ENCODE data around the gene TEAD3.

TEAD3 gene

DNA sequence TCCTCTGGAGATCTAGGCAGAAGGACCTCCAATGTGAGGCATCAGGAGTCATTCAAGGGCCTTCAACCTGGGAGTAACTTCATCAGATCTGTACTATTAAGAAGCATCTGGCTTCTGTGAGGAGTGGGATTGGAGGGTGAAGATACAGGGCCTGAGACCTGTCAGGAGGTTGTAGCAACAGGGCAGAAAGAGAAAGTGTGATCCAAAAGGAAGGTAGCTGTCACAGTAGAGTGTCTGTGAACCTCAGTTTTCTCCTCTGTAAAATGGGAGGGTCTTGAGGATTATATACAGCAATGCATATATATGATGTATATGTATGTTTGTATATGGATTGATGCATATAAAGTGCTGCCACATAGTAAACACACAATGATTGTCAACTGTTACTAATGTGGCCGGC lies 31.2 kb downstream of the TEAD3 start:
- Mint-ChIP-seq H3K9me3 (no peaks in the 10 kb centered on the region), H3K36me3 (peaks cover 55% of the 10 kb centered on the region)

DNA sequence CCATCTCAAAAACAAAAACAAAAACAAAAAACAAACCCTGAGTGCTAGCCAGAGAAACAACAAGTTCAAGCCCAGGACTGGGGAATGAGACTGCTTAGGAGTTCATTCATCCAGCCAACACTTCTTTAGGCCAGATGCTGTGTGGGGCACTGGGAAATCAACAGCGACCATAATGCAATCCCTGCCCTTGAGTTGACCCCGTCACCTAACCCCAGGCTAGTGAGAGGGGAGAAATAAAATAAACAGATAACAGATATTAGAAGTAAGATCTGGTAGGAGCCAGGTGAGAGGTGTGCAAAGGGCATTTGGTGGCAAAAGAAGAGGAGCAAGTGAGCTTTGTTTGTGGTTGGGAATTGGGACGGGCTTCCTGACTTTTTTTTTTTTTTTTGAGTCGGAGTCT lies 33.6 kb downstream of the TEAD3 start:
- Mint-ChIP-seq H3K9me3 (no peaks in the 10 kb centered on the region), H3K4me1 (peaks cover 9% of the 10 kb centered on the region), H3K36me3 (peaks cover 50% of the 10 kb centered on the region), H3K27me3 (no peaks in the 10 kb centered on the region), H3K27ac (no peak overlapping the region), H3K4me3 (no peak overlapping the region)
- ATAC-seq, result no peak

More for the DNA sequence above, 31.2 kb downstream of the TEAD3 start:
- no peak for ATAC-seq
- Mint-ChIP-seq H3K4me3 (no peak overlapping the region), H3K27ac (no peak overlapping the region), H3K27me3 (no peaks in the 10 kb centered on the region), H3K4me1 (peaks cover 25% of the 10 kb centered on the region)

DNA sequence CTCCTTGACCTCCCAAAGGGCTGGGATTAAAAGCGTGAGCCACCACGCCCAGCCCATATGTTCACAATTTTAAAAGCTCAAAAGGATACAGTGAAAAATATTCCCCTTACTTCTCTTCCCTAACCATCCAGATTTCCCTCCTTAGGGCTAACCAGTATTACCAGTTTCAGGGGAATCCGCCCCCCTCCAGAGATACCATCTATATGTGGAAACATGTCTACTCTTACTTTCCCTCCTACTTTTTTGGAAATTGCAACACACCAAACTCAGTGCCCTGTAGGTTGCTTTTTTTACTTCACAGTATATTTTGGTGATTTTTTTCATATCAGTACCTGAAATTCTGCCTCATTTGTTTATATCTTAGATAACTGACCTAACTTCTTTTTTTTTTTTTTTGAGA lies 35.6 kb downstream of the TEAD3 start:
- H3K9me3 Mint-ChIP-seq, result no peaks in the 10 kb centered on the region
- H3K27me3 Mint-ChIP-seq, result no peaks in the 10 kb centered on the region
- H3K36me3 Mint-ChIP-seq, result peaks cover 48% of the 10 kb centered on the region
- H3K27ac Mint-ChIP-seq, result peak overlapping the region; percentile 11
- ATAC-seq, result no peak
- H3K4me1 Mint-ChIP-seq, result peaks cover 7% of the 10 kb centered on the region
- H3K4me3 Mint-ChIP-seq, result no peak overlapping the region

DNA sequence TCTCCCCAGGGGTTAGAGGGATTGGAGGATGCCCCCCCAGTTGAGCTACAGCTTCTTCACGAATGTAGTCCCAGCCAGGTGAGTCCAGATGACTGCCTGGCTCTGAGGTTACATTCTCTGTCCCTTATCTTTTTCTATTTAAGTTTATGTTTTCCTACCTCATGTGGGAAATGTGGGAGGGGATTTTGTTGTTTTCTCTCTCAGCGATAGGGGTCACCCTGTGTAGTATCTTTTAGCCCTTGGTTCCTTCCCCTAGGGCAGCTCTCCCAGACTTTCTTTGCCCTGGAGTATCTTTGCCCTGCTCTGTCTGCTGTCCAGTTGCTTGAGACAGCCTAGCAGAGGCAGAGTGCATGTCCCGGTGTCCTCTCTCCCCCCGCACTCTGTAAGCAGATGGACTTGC lies 39.0 kb downstream of the TEAD3 start:
- no peaks in the 10 kb centered on the region for H3K27me3 Mint-ChIP-seq
- H3K27ac Mint-ChIP-seq, result no peak overlapping the region
- H3K4me1 Mint-ChIP-seq, result peaks cover 28% of the 10 kb centered on the region
- no peak for ATAC-seq
- H3K36me3 Mint-ChIP-seq, result peaks cover 45% of the 10 kb centered on the region
- no peaks in the 10 kb centered on the region for H3K9me3 Mint-ChIP-seq
- H3K4me3 Mint-ChIP-seq, result no peak overlapping the region

DNA sequence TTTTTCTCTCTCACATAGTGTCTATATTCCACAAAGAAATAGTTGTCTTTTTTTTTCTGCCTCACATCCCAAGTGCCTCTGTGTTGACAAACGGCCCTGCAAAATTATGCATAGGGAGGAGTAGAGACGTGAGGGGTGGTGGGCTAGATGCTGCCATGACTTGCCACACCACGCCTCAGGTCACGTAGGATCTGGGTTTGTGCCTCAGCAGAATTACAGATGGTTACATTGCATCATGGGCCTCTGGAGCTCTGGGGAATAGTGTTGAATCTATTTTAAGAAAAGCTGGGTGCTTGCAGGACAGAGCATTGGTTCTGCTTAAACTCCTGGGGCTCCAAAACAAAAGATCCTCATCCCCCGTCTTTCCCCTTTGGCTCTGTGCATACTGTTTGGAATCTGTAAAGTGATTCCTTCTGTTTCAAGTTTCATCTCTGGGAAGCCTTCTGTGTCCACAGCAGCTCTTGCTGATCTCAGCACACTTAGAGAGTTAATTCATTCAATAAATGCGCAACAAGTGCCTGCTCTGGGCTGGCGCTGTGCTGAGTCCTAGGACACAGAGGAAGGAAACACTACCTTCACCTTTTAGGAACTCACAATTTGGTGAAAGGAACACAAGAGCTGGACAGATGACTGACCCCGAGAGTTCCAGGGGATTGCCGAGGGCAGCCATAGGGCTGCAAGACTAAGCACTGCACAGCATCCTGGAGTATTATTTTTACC lies 42.3 kb downstream of the TEAD3 start:
- ATAC-seq, result no peak
- Mint-ChIP-seq H3K9me3 (no peaks in the 10 kb centered on the region), H3K4me3 (no peak overlapping the region), H3K4me1 (peaks cover 41% of the 10 kb centered on the region), H3K27me3 (no peaks in the 10 kb centered on the region), H3K27ac (no peak overlapping the region), H3K36me3 (peaks cover 27% of the 10 kb centered on the region)

DNA sequence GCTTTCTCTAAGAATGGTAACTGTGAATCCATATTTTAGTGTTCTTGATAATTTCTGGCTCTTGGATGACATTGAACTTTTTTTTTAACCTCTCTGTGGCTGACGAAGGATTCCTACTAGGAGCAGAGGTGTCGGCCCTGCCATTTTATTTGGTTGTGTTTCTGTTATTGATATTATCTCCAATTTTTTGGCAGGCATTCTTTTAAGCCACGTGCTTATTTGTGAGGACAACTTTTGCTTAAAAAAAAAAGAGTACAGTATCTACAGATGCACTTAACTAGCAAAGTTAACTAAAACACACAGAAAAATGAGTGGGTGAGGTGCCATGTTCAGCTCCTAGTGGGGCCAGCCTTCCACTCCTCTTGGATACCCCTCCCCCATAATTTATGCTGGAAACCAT lies 43.6 kb downstream of the TEAD3 start:
- no peak overlapping the region for H3K27ac Mint-ChIP-seq
- no peak for ATAC-seq
- no peaks in the 10 kb centered on the region for H3K27me3 Mint-ChIP-seq
- no peaks in the 10 kb centered on the region for H3K9me3 Mint-ChIP-seq
- peaks cover 45% of the 10 kb centered on the region for H3K4me1 Mint-ChIP-seq
- H3K36me3 Mint-ChIP-seq, result peaks cover 19% of the 10 kb centered on the region
- H3K4me3 Mint-ChIP-seq, result peak overlapping the region; percentile 76

DNA sequence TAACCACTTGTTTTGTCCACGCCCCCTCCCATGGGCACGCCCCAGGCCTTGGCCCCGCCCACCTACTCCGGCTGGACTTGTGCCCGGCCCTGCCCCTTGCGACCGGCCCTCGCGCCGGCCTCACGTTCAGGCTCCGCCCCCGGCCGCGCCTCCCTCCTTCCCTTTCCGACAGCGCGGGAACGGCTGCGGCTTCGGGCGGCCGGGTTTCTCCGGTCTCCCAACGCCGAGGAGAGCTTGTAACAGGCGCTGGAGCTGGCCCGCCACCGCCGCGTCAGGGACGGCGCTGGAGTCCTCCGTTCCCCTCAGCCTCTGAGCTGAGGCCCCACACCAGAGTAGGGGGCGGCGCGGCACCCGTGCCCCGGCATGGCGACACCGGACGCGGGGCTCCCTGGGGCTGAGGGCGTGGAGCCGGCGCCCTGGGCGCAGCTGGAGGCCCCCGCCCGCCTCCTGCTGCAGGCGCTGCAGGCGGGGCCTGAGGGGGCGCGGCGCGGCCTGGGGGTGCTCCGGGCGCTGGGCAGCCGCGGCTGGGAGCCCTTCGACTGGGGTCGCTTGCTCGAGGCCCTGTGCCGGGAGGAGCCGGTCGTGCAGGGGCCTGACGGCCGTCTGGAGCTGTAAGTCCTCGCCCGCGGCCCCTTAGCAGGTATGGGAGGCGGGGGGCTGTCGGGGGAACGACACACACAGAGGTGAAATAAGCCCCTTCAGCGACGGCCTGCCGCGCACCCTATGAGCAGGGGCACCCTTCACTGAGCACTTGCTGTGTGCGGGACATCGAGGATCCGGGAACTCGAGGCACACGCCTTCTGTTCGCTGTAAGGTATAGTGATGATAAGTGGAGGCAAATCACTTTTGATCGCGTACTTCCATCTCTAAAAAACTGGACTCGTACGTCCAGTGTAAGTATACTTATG lies 44.4 kb downstream of the TEAD3 start, which contains the start of gene FANCE:
Gene FANCE, plus strand, starts transcription at position 156 of the 908 bp plus-strand sequence. Its CDS starts 208 bp downstream, at position 364.
- Mint-ChIP-seq H3K4me3 (peak within 1 kb of the TSS; percentile 95), H3K27ac (peak within 1 kb of the TSS; percentile 80), H3K9me3 (no peaks in the 10 kb centered on the region), H3K36me3 (peaks cover 13% of the 10 kb centered on the region), H3K4me1 (peaks cover 39% of the 10 kb centered on the region), H3K27me3 (no peaks in the 10 kb centered on the region)
- ATAC-seq, result peak; percentile 97

DNA sequence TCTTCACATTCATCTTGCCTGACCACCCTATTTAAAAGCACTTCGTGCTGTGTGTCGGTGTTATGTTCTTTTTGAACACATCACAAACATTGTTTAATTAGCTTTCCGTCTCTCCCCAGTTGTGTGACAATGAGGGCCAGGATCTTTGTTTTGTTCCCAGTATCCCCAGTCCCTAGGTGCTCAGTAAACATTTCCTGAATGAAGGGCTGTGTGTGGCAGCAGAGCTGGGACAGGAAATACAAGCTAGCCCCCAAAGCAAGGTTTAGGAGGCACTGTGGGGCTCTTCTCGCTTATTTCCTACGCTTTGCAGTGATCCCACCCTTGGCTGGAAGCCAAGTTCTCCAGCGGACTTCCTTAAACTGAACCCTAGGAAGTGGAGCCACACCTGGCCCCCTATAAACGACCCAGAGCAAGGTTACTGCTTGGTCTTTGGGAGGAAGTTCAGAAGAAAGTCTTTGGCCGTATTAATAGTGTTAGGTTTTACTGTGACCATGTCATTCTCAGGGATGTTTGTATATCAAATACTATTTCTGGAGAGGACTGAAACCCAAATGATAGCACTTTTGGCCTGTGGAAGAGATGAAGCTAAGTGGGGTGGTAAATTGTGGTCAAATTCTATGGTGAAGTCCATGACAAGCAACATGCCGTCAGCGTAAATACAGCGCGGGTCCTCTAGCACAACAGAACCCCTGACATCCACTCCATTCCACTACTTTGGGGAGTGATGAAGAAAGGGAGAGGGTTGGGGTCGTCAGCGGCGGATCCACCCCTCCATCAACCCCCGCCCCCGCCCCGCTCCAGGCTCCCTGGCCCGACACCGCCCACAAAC lies 45.3 kb downstream of the TEAD3 start:
- H3K36me3 Mint-ChIP-seq, result peaks cover 13% of the 10 kb centered on the region
- peak overlapping the region; percentile 80 for H3K27ac Mint-ChIP-seq
- H3K4me3 Mint-ChIP-seq, result peak overlapping the region; percentile 95
- H3K27me3 Mint-ChIP-seq, result no peaks in the 10 kb centered on the region
- no peaks in the 10 kb centered on the region for H3K9me3 Mint-ChIP-seq
- ATAC-seq, result no peak
- peaks cover 39% of the 10 kb centered on the region for H3K4me1 Mint-ChIP-seq

DNA sequence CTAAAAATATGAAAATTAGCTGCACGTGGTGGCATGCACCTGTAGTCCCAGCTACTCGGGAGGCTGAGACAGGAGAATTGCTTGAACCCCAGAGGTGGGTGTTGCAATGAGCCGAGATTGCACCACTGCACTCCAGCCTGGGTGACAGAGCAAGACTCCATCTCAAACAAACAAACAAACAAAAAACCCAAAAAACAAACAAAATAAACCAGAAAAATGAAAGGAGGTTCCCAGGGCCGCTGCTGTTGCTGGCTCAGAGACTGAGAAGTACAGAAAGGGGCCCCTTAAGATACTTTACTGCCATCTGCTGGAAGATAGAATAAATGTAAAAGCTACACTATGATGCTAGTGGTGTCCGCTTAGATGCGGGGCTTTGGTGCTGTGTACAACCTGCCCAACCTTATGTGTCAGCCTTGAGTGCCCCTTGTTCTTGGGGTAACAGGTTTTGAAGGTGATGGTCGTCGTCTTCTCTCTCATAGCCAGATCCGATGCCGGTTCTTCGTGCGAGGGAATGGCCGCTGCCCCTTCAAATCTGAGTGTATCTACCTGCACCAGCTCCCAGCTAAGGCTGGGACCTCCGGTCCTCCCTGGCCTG lies 47.5 kb downstream of the TEAD3 start:
- H3K27me3 Mint-ChIP-seq, result no peaks in the 10 kb centered on the region
- H3K4me3 Mint-ChIP-seq, result peak overlapping the region; percentile 29
- peak; percentile 69 for ATAC-seq
- H3K27ac Mint-ChIP-seq, result no peak overlapping the region
- peaks cover 30% of the 10 kb centered on the region for H3K4me1 Mint-ChIP-seq
- no peaks in the 10 kb centered on the region for H3K36me3 Mint-ChIP-seq
- no peaks in the 10 kb centered on the region for H3K9me3 Mint-ChIP-seq

DNA sequence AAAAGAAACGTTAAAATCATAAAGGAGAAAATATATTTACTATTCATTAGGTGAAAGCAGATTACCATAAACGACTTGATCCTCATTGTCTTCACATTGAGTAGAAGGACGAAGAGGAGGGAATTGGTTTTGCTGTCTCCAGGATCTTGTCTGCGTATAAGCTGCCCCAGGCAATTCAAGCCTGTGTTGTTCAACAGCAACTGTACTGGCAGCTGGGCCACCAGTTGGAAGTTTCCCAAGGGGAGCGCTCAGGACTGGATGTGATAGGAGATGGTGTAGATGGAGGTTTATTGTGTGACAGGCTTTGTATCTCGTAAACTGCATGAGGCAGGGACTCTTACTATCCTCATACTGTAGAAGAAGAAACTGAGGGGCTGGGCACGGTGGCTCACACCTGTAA lies 48.7 kb downstream of the TEAD3 start:
- Mint-ChIP-seq H3K9me3 (no peaks in the 10 kb centered on the region), H3K27ac (no peak overlapping the region), H3K4me1 (peaks cover 21% of the 10 kb centered on the region), H3K36me3 (no peaks in the 10 kb centered on the region), H3K4me3 (no peak overlapping the region), H3K27me3 (no peaks in the 10 kb centered on the region)
- ATAC-seq, result no peak

DNA sequence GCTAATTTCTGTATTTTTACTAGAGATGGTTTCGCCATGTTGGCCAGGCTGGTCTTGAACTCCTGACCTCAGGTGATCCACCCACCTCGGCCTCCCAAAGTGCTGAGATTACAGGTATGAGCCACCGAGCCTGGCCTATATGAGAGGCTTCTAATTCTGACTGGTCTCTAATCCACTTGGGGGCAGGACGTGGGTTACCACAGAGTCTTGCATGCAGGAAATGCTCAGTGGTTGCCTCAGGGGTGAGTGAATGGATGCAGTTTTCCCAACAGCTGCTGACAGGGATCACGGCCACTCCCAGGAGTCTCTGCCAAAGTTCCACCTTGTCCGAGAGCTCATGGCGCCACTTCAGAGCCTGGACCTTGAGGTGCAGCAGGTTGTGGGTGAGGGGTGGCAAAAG lies 51.2 kb downstream of the TEAD3 start:
- no peak for ATAC-seq

DNA sequence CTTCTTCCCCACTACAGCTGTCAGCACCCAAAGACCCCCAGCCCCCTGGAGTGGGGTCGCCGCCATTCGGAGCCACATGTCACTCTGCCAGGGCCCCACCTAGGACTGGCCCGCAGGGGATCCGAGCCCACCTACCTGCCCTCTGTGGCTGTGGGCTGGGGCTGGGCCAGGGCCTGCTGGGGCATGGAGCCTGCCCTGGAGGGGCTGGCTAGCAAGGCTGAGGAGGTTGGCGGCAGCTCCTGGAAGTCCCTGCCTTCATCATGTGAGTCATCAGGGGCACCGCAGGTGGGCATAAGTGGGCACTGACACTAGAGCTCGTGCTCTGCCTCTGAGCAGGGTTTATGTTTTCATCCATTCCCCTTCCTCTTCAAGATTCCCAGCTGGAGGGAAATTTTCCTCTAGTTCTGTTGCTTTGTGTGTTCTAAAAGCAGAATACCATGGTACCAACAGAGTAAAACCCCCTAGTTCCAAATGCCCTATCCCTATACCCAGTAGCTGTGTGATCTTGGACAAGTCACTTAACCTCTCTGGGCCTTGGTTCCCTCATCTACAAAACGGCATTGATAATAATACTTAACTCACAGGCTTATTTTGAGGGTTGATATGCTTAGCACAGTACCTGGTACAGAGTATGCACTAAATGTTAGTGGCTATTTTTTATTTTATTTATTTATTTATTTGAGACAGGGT lies 53.4 kb downstream of the TEAD3 start:
- no peak overlapping the region for H3K4me3 Mint-ChIP-seq
- H3K9me3 Mint-ChIP-seq, result no peaks in the 10 kb centered on the region
- no peak for ATAC-seq
- no peaks in the 10 kb centered on the region for H3K27me3 Mint-ChIP-seq
- H3K36me3 Mint-ChIP-seq, result no peaks in the 10 kb centered on the region
- H3K27ac Mint-ChIP-seq, result no peak overlapping the region
- H3K4me1 Mint-ChIP-seq, result no peaks in the 10 kb centered on the region

More for the DNA sequence above, 51.2 kb downstream of the TEAD3 start:
- Mint-ChIP-seq H3K36me3 (no peaks in the 10 kb centered on the region), H3K4me3 (no peak overlapping the region), H3K27ac (no peak overlapping the region), H3K9me3 (no peaks in the 10 kb centered on the region), H3K4me1 (peaks cover 7% of the 10 kb centered on the region), H3K27me3 (no peaks in the 10 kb centered on the region)

DNA sequence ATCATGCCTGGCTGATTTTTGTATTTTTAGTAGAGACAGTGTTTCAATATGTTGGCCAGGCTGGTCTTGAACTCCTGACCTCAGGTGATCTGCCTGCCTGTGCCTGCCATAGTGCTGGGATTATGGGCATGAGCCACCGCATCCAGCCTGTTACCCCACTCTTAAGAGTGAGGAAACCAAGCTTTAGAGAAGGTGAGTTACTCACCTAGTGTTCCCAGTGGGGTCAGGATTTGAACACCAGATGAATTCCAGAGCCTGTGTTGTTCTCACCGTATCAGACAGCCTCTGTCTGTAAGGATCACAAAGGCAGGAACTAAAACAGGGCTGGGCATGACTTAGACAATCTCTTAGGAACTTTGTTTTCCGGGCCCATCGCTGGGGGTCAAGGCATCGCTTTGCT lies 54.2 kb downstream of the TEAD3 start:
- H3K27ac Mint-ChIP-seq, result no peak overlapping the region
- H3K9me3 Mint-ChIP-seq, result no peaks in the 10 kb centered on the region
- H3K4me3 Mint-ChIP-seq, result no peak overlapping the region
- H3K36me3 Mint-ChIP-seq, result no peaks in the 10 kb centered on the region
- no peaks in the 10 kb centered on the region for H3K4me1 Mint-ChIP-seq
- ATAC-seq, result no peak
- no peaks in the 10 kb centered on the region for H3K27me3 Mint-ChIP-seq

DNA sequence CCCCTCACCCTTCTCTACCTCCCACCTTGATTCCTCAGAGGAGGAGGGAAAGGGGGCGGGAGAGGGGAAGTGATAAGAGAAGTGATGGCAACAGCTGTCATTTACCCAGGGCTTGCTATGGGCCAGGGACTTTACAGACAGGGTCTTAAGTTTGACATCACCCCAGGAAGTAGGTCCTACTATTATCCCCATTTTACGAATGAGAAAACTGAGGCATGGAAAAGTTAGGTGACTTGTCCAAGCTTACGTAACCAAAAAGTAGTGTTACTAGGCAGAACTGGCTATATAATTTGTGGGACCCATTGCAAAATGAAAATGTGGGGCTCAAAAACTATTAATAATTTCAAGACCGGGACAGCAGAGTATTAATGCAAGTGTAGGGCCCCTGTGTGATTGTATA lies 55.2 kb downstream of the TEAD3 start:
- Mint-ChIP-seq H3K9me3 (no peaks in the 10 kb centered on the region), H3K4me1 (no peaks in the 10 kb centered on the region), H3K4me3 (no peak overlapping the region), H3K27ac (no peak overlapping the region), H3K36me3 (no peaks in the 10 kb centered on the region), H3K27me3 (no peaks in the 10 kb centered on the region)
- no peak for ATAC-seq
